Hepatic stellate cell (primary cell): ENCODE measurements around the gene C14orf39.

ENCODE experiments used
- DNase-seq: peaks from one replicate; pipeline ENCODE4 v3.0.0; 2011; ENCODE audit warnings: low spot score

C14orf39 gene, protein sequence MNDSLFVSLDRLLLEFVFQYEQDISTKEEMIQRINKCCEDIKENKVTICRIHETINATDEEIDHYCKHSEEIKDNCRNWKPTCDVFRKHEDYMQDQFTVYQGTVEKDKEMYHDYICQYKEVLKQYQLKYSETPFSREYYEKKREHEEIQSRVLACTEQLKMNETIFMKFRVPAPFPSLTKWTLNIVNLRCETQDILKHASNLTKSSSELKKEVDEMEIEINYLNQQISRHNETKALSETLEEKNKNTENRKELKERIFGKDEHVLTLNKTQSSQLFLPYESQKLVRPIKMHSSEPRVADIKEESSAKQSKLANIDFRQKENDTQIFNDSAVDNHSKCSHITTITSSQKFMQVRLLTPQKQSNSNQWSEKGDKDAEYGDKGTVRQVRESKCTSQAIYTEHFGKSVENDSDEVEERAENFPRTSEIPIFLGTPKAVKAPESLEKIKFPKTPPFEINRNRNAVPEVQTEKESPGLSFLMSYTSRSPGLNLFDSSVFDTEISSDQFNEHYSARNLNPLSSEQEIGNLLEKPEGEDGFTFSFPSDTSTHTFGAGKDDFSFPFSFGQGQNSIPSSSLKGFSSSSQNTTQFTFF

DNA sequence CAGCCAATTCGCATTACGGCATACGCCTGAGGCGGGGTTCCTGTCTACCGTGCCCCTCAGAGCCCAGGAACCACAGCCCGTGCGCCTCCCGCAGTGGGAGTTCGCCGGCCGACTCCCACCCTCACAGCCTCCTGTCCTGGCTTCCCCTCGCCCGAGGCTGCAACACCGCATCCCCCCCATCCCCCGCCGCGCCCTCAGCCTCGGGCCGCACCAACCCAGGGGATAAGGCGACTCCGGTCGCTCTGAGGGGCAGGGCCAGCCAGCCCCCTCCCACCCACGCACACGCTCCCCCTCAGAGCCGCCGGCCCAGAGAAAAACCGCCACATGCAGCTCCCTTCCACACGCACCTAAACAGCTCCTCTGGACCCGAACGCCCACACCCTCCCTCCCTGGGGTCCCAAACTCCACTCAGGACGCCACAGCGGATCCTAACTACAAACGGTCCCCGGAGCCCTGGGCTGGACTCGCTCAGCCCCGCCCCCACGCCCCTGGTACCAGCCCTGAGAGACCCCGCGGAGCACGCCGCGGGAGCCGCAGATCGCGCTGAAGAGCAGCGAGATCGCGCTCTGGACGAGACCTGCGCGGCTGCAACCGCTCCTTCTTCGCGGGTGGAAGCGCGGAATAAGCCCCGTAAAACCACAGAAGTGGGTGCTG, at the start of gene C14orf39:
C14orf39 (minus strand) TSS at position 466 of the 654 bp plus-strand sequence. CDS start 985 bp downstream, outside the sequence.
- no peak for DNase-seq

DNA sequence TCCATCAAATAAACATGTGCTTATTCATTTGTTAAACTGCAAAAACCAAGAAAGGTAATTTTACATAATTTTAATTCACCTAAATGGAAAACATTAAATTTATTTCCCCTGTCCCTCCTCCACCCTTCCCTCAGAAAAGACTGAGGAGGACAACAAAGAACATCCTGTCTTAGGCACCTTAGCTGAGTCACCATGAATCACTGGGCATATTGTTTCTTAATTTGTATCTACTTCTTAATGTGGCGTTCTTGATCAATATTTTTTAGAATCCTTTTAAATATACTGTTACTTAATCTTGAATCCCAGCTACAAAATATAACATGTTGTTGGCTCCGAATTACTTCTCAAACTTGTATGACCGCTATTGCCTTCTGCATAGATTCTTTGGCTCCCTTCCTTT, 46.6 kb upstream of the C14orf39 start:
- no peak for DNase-seq

GRCh38 chr14:60515511-60516289, 29.8 kb upstream of the C14orf39 start:
- DNase-seq, result no peak

- DNase-seq, result no peak
These were observed 29.1 kb upstream of the C14orf39 start for GRCh38 chr14:60514741-60515491.

DNA sequence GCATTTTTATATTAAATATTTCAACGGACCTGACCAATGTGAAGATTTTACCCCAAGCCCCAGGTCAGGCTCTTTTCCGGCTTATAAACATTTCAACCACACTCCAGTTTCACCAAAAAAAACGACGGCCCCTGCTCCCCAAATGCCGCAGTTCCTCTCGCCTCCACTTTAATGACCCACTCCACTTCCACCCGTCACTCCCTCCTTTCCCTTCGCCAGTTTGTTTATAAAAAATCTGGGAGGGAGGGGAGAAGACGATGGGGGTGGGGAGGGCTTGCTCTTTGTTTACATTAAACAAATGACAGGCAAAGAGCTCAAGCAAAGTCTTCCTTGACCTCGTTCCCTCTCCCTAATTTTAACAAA, 28.5 kb upstream of the C14orf39 start:
- DNase-seq, result no peak

- DNase-seq, result no peak
These were observed 27.2 kb upstream of the C14orf39 start for GRCh38 chr14:60512973-60513571.

DNA sequence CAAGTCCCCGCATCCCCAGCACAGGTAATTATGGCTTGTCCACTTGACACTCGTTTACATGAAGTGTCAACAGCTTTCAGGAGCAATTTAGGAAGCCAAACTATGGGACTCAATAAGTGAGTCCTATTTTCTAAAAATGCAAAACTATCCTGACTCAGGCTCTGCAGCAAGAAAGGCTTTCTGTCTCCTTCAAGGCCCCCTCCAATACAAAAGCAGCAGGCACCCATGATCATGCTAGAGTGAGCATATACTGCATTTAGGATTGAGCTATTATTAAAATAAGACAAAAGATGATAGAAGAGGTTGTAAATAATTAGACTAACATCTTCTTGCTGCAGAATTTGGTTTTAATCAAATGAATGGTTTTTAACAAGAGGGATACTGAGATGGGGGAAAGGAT, 26.3 kb upstream of the C14orf39 start:
- DNase-seq, result no peak

GRCh38 chr14:60510951-60511599, 25.2 kb upstream of the C14orf39 start:
- no peak for DNase-seq

- no peak for DNase-seq
These were observed 24.5 kb upstream of the C14orf39 start for GRCh38 chr14:60510254-60510950.

DNA sequence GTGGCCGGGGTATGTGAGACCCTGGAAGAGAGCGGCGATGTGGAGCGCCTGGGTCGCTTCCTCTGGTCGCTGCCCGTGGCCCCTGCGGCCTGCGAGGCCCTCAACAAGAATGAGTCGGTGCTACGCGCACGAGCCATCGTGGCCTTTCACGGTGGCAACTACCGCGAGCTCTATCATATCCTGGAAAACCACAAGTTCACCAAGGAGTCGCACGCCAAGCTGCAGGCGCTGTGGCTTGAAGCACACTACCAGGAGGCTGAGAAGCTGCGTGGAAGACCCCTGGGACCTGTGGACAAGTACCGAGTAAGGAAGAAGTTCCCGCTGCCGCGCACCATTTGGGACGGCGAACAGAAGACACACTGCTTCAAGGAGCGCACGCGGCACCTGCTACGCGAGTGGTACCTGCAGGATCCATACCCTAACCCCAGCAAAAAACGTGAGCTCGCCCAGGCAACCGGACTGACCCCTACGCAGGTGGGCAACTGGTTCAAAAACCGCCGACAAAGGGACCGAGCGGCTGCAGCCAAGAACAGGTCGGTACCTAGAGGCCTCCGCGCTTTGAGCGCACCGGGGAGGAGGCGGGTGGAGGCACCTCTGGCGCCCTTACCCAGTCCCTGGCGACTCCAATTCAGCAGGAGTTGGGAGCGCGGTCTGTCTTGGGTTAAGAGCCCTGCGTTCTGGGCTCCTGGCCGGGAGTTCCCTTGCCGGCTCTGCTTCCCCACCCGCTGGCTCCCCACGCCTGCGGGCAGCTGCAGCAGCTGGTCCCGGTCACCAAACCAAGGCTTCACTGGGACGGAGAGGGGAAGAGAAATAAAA, 23.8 kb upstream of the C14orf39 start:
- DNase-seq, result no peak

- DNase-seq, result no peak
These were observed 23.0 kb upstream of the C14orf39 start, which contains the start of gene SIX6 for GRCh38 chr14:60508707-60509437. TSS of gene SIX6 (plus strand) at chr14:60509146. CDS start at chr14:60509399, 253 bp downstream.

GRCh38 chr14:60508363-60508706, 22.5 kb upstream of the C14orf39 start:
- no peak for DNase-seq

GRCh38 chr14:60506985-60507829, 21.3 kb upstream of the C14orf39 start:
- no peak for DNase-seq

- no peak for DNase-seq
These were observed 20.7 kb upstream of the C14orf39 start for GRCh38 chr14:60506462-60506984.

GRCh38 chr14:60506010-60506409, 20.1 kb upstream of the C14orf39 start:
- DNase-seq, result no peak

GRCh38 chr14:60505448-60505847, 19.6 kb upstream of the C14orf39 start:
- DNase-seq, result no peak

- DNase-seq, result no peak
These were observed 16.7 kb upstream of the C14orf39 start for GRCh38 chr14:60502541-60502940.
